CMK (cell line): ENCODE data around the gene CCDC124.
A peak's percentile ranks its signal among the peaks of the same experiment; 100 is the strongest.
"Not testable (repeated sequence)": the region's sequence is repeated elsewhere in the genome, so short reads cannot be mapped to it uniquely, and the experiment has no call there.

Experiments
- DNase-seq: peaks from one replicate; pipeline ENCODE4 v3.0.0-alpha.2; 2010; ENCODE audit warnings: low read depth

CCDC124 gene

DNA sequence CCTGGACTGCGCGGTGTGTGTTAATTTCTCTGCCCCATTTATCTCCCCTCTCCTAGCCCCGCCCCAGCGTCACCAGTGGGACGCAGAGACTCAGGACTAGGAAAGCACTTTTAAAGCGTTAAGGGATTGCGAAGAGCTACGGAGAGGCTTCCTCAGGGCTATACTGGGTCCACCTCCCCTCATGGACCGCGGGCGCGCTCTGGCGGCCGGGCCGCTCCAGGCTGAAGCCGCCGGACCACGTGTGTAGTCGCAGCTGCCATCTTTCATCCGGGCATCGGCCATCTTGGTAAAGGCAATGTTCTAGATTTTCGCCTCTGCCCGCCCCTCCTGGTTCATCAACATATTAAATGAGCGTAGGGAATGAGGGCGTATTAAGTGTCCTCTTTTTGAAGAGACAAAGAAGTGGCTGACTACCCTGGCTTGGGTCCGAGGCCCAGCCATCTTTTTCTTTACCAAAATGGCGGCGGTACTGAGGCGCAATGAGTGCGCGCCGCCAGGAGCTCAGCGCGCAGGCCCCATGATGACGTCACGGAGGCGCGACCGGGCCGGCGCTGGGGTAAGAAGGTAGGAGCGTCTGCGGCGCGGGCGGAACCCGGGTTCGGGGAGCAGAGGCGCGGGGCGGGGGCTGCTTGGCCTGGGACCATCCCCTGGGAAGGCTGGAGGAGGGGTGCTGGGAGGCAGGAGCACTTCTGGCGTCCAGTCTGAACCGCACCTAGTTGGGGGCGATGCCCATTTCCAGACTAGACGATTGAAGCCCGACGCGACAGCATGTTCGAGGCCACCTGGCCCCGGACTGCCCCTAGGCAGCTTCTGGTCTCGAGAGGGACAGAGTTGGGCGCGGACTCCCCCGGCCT is at the start of gene CCDC124:
Gene CCDC124 (plus strand): TSS at position 531 of the 854 bp plus-strand sequence. CDS start 3,406 bp downstream, outside the sequence.
- peak; percentile 80 for DNase-seq

GRCh38 chr19:17883627-17884410 is 49.0 kb upstream of the CCDC124 start:
- DNase-seq, result no peak

GRCh38 chr19:17886515-17886914 is 46.3 kb upstream of the CCDC124 start:
- DNase-seq, result no peak

GRCh38 chr19:17887221-17887620 is 45.6 kb upstream of the CCDC124 start:
- not testable (repeated sequence) for DNase-seq

- no peak for DNase-seq
Observed at GRCh38 chr19:17888260-17888659, 44.6 kb upstream of the CCDC124 start.

GRCh38 chr19:17889609-17890214 is 43.1 kb upstream of the CCDC124 start:
- no peak for DNase-seq

DNA sequence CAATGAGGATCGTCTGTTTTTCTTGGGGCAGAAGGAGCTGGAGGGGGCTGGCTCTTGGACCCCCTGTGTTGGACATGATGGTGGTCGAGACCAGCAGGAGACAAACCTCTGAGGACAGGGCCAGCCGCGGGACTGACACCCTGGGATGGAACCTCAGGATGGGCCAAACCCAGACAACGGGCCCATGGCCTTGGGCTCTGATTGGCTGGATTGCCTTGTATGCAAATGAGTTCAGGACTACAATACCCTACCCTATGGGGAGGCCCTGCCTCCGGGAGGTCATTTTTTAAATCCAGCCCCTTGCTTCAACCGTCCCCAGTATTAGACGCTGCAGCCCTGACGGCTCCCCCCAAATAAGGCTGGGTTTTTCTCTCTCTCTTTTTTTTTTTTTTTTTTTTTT is 39.0 kb upstream of the CCDC124 start:
- DNase-seq, result no peak

GRCh38 chr19:17902701-17903100 is 30.1 kb upstream of the CCDC124 start:
- DNase-seq, result no peak

DNA sequence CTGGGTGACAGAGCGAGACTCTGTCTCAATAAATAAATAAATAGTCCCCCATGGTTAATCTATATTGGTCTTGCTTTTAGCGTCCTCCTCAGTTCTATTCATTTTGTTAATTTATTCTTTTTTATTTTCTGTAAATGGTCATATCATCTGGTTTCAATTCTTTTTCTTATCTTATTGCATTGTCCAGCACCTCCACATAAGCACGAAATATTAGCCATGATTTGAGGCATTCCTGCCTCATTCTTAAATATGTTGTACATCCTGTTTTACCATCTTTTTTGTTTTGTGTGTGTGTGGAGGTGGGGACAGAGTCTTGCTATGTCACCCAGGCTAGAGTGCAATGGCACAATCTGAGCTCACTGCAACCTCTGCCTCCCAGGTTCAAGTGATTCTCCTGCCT is 24.6 kb upstream of the CCDC124 start:
- DNase-seq, result no peak

DNA sequence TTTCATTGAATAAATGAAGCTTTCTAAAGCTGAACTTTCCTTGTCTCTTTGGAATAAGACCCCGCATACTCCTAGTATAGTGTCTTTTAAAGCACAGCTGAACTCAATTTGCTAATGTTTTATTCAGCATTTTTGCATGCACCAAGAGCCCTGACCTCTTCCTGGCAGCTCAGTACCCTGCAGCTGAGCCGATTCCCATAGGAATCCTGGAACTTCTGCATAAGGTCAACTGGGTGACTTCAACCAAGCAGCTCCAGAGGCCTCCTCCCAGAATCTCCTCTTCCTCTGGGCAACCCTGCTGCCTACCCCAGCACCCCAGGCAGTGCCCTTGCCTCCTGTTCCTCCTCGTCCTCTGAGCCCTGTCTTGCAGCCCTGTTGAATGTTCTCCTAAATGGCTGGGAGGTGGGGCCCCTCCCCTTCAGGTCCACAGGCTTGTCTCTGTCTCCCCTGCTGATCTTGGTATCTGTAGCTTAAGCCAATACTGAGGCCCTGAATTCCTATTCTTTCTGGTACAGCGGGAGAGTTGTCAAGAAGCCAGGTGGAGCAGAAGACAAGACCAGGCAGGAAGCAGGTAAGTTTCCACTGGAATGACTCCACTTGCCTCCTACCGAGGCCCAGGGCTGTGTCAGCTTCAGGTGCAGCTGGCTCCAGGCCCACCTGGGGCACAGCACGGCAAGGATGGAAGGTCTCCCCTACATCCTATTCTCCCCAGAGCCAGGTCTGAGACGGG is 23.6 kb upstream of the CCDC124 start:
- no peak for DNase-seq

GRCh38 chr19:17910791-17911360 is 21.9 kb upstream of the CCDC124 start:
- DNase-seq, result no peak

DNA sequence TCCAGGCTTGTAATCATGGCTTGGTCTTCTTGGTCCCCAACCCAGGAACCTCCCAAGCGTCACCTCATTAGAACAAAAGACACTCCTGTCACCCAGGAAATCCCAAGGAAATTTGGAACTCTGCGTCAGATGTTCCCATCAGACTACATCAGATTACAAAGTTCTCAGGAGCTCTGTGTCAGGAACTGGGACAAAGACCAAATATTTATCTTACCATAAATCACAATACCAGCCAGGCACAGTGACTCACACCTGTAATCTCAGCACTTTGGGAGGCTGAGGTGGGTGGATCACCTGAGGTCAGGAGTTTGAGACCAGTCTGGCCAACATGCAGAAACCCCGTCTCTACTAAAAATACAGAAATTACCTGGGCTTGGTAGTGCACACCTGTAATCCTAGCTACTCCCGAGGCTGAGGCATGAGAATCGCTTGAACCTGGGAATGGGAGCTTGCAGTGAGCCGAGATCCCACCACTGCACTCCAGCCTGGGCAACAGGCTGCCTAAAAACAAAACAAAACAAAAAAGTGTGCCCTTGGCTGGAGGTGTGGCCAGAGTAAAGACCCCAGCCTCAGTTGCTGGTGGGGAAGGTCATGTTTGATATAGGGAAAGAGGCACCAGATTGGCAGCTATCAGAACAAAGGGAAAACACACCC is 16.7 kb upstream of the CCDC124 start:
- DNase-seq, result no peak

DNA sequence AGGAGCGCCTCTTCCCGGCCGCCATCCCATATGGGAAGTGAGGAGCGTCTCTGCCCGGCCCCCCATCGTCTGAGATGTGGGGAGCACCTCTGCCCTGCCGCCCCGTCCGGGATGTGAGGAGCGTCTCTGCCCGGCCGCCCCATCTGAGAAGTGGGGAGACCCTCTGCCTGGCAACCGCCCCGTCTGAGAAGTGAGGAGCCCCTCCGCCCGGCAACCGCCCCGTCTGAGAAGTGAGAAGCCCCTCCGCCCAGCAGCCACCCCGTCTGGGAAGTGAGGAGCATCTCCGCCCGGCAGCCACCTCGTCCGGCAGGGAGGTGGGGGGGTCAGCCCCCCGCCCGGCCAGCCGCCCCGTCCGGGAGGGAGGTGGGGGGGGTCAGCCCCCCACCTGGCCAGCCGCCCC is 14.7 kb upstream of the CCDC124 start:
- DNase-seq, result not testable (repeated sequence)

GRCh38 chr19:17919122-17919521 is 13.7 kb upstream of the CCDC124 start:
- DNase-seq, result not testable (repeated sequence)

- DNase-seq, result no peak
Observed at GRCh38 chr19:17920527-17920926, 12.3 kb upstream of the CCDC124 start.

- DNase-seq, result no peak
Observed at GRCh38 chr19:17922138-17922537, 10.7 kb upstream of the CCDC124 start.

DNA sequence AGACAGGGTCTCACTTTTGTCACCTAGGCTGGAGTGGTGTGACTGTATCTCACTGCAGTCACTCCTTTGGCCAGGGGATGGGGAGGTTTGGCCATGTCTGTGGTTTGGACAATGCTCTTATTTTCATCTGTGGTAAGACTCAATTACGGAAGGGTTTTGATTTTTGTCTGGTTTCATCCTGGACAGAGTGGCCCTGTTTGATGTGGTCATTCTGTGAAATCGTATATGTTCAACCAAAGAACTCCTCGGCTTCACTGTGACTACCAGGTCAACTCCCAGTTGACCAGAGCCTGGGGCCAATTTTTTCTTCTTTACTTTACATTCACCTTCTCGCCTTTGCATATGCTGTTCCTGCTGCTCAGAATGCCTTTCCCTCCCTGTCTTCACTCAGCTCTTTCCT is 6.8 kb upstream of the CCDC124 start:
- DNase-seq, result no peak

DNA sequence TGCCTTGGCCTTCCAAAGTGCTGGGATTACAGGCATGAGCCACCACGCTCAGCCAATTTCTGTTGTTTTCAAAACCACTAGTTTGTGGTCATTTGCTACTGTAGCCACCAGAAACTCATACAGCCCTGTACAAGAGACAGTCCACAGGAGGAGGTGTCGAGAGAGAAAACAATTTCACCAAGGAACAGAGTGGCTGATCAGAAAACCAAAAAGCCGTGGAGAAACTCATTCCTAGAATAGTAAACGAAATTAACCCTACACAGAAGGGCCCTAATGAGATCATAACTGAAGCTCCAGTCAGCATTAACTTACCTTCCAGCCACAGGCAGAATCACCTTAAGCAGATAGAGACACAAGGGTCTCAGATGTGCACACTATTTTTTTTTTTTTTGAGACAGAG is 3.8 kb upstream of the CCDC124 start:
- no peak for DNase-seq

GRCh38 chr19:17931532-17932191 is 1.2 kb upstream of the CCDC124 start:
- no peak for DNase-seq

DNA sequence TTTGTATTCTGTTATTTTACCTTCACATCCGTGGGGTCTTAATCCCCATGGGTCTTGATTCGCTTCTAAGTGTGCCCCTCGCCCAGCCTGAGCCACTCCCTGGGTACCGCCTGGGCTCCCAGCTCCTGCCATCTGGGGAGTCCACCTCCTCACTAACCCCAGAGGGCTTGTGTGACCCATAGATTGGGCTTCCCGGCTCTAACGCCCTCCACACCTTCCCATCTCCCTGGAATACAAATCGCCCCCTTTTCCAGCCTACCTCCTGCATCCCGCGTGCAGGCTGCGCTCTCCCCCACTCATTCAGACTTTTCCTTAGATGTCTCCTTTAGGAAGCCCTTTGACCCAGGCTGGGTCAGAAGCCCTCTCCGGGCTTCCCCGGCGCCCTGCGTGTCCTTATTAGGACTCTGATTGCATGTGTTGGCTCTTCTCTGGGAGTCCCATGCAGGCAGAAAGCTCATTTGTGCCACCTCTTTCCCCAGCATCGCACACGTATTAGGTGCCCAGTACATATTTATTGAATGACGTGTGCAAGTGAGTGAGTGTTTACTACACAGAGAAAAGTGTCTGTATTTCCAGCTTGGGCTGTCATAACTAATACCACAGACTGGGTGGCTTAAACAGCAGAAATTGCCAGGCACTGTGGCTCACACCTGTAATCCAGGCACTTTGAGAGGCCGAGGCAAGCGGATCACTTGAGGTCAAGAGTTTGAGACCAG is 757 bp downstream of the CCDC124 start:
- DNase-seq, result no peak
